H1 (cell line): Measurements from ENCODE around the gene ENPP5. TPM values are rescaled to one million over a fixed set of nuclear protein-coding genes. Genes with fewer than 3 reads are reported as not detected.
"Not testable (repeated sequence)": the region's sequence is repeated elsewhere in the genome, so short reads cannot be mapped to it uniquely, and the experiment has no call there.

Experiments
- CTCF ChIA-PET: fragments of 300-600 bp; sonication (Branson Sonifier 250); formaldehyde crosslinking; loops from one replicate; lab custom pipeline; 2021; ENCODE audit not compliant: partially characterized antibody; lab: Charles Lee
- POLR2A ChIA-PET: fragments of 300-600 bp; sonication (Branson Sonifier 250); formaldehyde crosslinking; loops from one replicate; lab custom pipeline; 2021; ENCODE audit warnings: inconsistent platforms; ENCODE audit not compliant: partially characterized antibody; lab: Charles Lee
- DNase-seq, 2 experiments: peaks; one replicate each; pipeline versions ENCODE4 v3.0.0 to v3.0.0-alpha.2; 2010 to 2022; ENCODE audit warnings: low spot score in 2 of 2, low read depth in 1 of 2, mixed read lengths in 1 of 2
- FAIRE-seq: peaks from 2 replicates; lab custom pipeline; 2011; peaks lifted over from hg19 to GRCh38; lab: Jason Lieb, UNC
- H2AFZ ChIP-seq: 2 replicates; pipeline ENCODE4 v1.8.1; 2012; ENCODE audit warnings: low read length, inconsistent platforms
- H2AK5ac ChIP-seq: 2 replicates; pipeline ENCODE4 v1.6.1; 2013; ENCODE audit warnings: low read depth, low read length
- H2BK120ac ChIP-seq: replicated peaks from 2 replicates; pipeline ENCODE3; 2013; ENCODE audit warnings: low read depth, low read length, inconsistent platforms
- H2BK12ac ChIP-seq: 2 replicates; pipeline ENCODE4 v1.6.1; 2013; ENCODE audit warnings: low read depth, low read length
- H2BK15ac ChIP-seq: 2 replicates; pipeline ENCODE4 v1.6.1; 2013; ENCODE audit warnings: low read length
- H2BK20ac ChIP-seq: 2 replicates; pipeline ENCODE4 v1.6.1; 2013; ENCODE audit warnings: low read length
- H2BK5ac ChIP-seq: 2 replicates; pipeline ENCODE4 v1.6.1; 2013; ENCODE audit warnings: low read depth, low read length
- H3K14ac ChIP-seq: 2 replicates; pipeline ENCODE4 v1.6.1; 2013; ENCODE audit warnings: inconsistent platforms; ENCODE audit not compliant: insufficient read length
- H3K18ac ChIP-seq: 2 replicates; pipeline ENCODE4 v1.6.1; 2013; ENCODE audit warnings: low read length; ENCODE audit errors: extremely low read depth
- H3K23ac ChIP-seq: 2 replicates; pipeline ENCODE4 v1.6.1; 2013; ENCODE audit warnings: inconsistent platforms; ENCODE audit not compliant: insufficient read length
- H3K23me2 ChIP-seq: 2 replicates; pipeline ENCODE4 v1.6.1; 2013; ENCODE audit warnings: low read depth, low read length
- H3K27ac ChIP-seq: 2 replicates; pipeline ENCODE4 v1.6.1; 2011; ENCODE audit warnings: low read depth, low read length, inconsistent platforms
- H3K27me3 ChIP-seq, 4 experiments: replicated peaks in 1 of 4; 1 replicate in 1 of 4; 2 replicates in 3 of 4; pipeline versions ENCODE4 v1.6.1 to v1.8.1; 2011 to 2013; ENCODE audit warnings: low read length in 3 of 4, mild to moderate bottlenecking in 3 of 4, inconsistent platforms in 2 of 4, mixed read lengths in 2 of 4, moderate library complexity in 1 of 4; ENCODE audit not compliant: control insufficient read depth in 3 of 4, insufficient read depth in 3 of 4; ENCODE audit errors: extremely low read depth in 1 of 4
- H3K36me3 ChIP-seq, 4 experiments: 2 replicates each; pipeline versions ENCODE4 v1.6.1 to v1.8.1; 2011 to 2013; ENCODE audit warnings: mild to moderate bottlenecking in 4 of 4, low read length in 3 of 4, moderate library complexity in 2 of 4, control low read depth in 1 of 4, inconsistent platforms in 1 of 4; ENCODE audit not compliant: insufficient read depth in 4 of 4, control insufficient read depth in 2 of 4
- H3K4ac ChIP-seq: replicated peaks from 2 replicates; pipeline ENCODE3; 2013; ENCODE audit warnings: low read length, low read depth, mixed read lengths, inconsistent platforms; ENCODE audit not compliant: insufficient read length
- H3K4me1 ChIP-seq, 4 experiments: replicated peaks in 1 of 4; 1 replicate in 1 of 4; 2 replicates in 3 of 4; pipeline versions ENCODE4 v1.6.1 to v1.8.1; 2011 to 2013; ENCODE audit warnings: low read length in 3 of 4, inconsistent platforms in 2 of 4, mixed read lengths in 1 of 4; ENCODE audit not compliant: insufficient read depth in 4 of 4, control insufficient read depth in 3 of 4
- H3K4me2 ChIP-seq, 2 experiments: 2 replicates each; pipeline versions ENCODE4 v1.6.1 to v1.8.1; 2011 to 2013; ENCODE audit warnings: low read depth in 2 of 2, low read length in 2 of 2, control low read depth in 1 of 2, inconsistent platforms in 1 of 2, mild to moderate bottlenecking in 1 of 2; ENCODE audit not compliant: insufficient read depth in 1 of 2
- H3K4me3 ChIP-seq, 4 experiments: fragments of 200-600, 300-600 bp in 1 of 4; sonication (generic), shearing (Covaris generic), sonication (Bioruptor Twin) in 1 of 4; 2 replicates each; pipeline versions ENCODE4 v1.5.1 to v1.8.1; 2011 to 2016; ENCODE audit warnings: low read length in 4 of 4, low read depth in 3 of 4, control low read depth in 2 of 4, inconsistent platforms in 2 of 4, mild to moderate bottlenecking in 2 of 4, mixed read lengths in 1 of 4, moderate library complexity in 1 of 4; ENCODE audit not compliant: insufficient read depth in 2 of 4; ENCODE audit errors: extremely low read depth in 1 of 4
- H3K56ac ChIP-seq: replicated peaks from 2 replicates; pipeline ENCODE3; 2013; ENCODE audit warnings: low read depth, mild to moderate bottlenecking, mixed read lengths, low read length, inconsistent platforms; ENCODE audit not compliant: insufficient read length
- H3K79me1 ChIP-seq: 2 replicates; pipeline ENCODE4 v1.6.1; 2013; ENCODE audit warnings: low read depth, low read length, control low read depth
- H3K79me2 ChIP-seq, 2 experiments: 2 replicates each; pipeline versions ENCODE4 v1.6.1 to v1.8.1; 2012 to 2013; ENCODE audit warnings: low read length in 2 of 2, mild to moderate bottlenecking in 2 of 2, inconsistent platforms in 1 of 2; ENCODE audit not compliant: insufficient read depth in 2 of 2, control insufficient read depth in 1 of 2
- H3K9ac ChIP-seq, 4 experiments: replicated peaks in 1 of 4; 1 replicate in 1 of 4; 2 replicates in 3 of 4; pipeline versions ENCODE4 v1.6.1 to v1.8.1; 2011 to 2013; ENCODE audit warnings: low read depth in 3 of 4, low read length in 3 of 4, control low read depth in 2 of 4, mild to moderate bottlenecking in 2 of 4, moderate library complexity in 2 of 4, inconsistent platforms in 1 of 4; ENCODE audit errors: extremely low read depth in 1 of 4
- H3K9me3 ChIP-seq, 2 experiments: 2 replicates each; pipeline versions ENCODE4 v1.6.1 to v1.8.1; 2012 to 2013; ENCODE audit warnings: mild to moderate bottlenecking in 2 of 2, moderate library complexity in 2 of 2, control low read depth in 1 of 2, inconsistent platforms in 1 of 2, low read depth in 1 of 2, low read length in 1 of 2, mixed read lengths in 1 of 2; ENCODE audit not compliant: insufficient read depth in 2 of 2
- H4K20me1 ChIP-seq, 2 experiments: replicated peaks in 1 of 2; 2 replicates each; pipeline versions ENCODE3 to v1.8.1; 2011 to 2013; ENCODE audit warnings: inconsistent platforms in 2 of 2, low read length in 2 of 2, mild to moderate bottlenecking in 1 of 2; ENCODE audit not compliant: insufficient read depth in 2 of 2, control insufficient read depth in 1 of 2
- H4K5ac ChIP-seq: 2 replicates; pipeline ENCODE4 v1.6.1; 2013; ENCODE audit warnings: low read length, low read depth, mixed read lengths, inconsistent platforms; ENCODE audit not compliant: insufficient read length
- H4K8ac ChIP-seq: 2 replicates; pipeline ENCODE4 v1.8.0; 2013; ENCODE audit warnings: mild to moderate bottlenecking, moderate library complexity, low read length, inconsistent platforms; ENCODE audit not compliant: insufficient read depth; ENCODE audit errors: extremely low read depth
- H4K91ac ChIP-seq: replicated peaks from 2 replicates; pipeline ENCODE3; 2013; ENCODE audit warnings: low read length, mixed read lengths, inconsistent platforms; ENCODE audit not compliant: insufficient read length
- WGBS, 2 experiments: shearing (Covaris generic) in 1 of 2; methylation state at CpG; one replicate each; pipeline versions ENCODE4 v1.1.6 to v1.1.7; 2013 to 2015; ENCODE audit warnings: low lambda C conversion rate in 2 of 2, mixed read lengths in 2 of 2, inconsistent platforms in 1 of 2, low coverage in 1 of 2, missing lambda C conversion rate in 1 of 2; ENCODE audit not compliant: insufficient replicate concordance in 2 of 2, insufficient coverage in 1 of 2, insufficient read length in 1 of 2; ENCODE audit errors: extremely low coverage in 1 of 2, missing lambda C conversion rate in 1 of 2; 5-methylcytosine and 5-hydroxymethylcytosine counted together
- polyA plus RNA-seq, 7 experiments: library from polyadenylated mRNA; depleted of rRNA in 3 of 7; stranded (reverse) in 5 of 7; unstranded in 2 of 7; fragments of >200 nt in 5 of 7; fragments of 200-250 nt in 2 of 7; gene quantifications; 1 replicate in 5 of 7; 2 replicates in 1 of 7; 4 replicates in 1 of 7; pipeline versions ENCODE4 v1.2.1 to v1.2.3, GENCODE V29; 2011 to 2013; ENCODE audit warnings: missing spikeins in 2 of 7, mixed read lengths in 2 of 7
- total RNA-seq: library from RNA; stranded (reverse); fragmentation: NEBNext Ultra II Directional; extraction: Animal tissue kit (Norgen Biotek cat#: 25700); gene quantifications from 2 replicates; pipeline ENCODE4 v1.2.1, GENCODE V29; 2021

Gene ENPP5
- total and polyA plus RNA-seq, 2 of the 8 experiments (the other 6 are each of a cell fraction or from before 2014, with no cell fraction given): 5.1 to 7.6 TPM

GRCh38 chr6:46119679-46120078 lies 51.1 kb downstream of the ENPP5 start:
- H3K14ac ChIP-seq, H3K23me2 ChIP-seq, H3K4me1 ChIP-seq, H3K4ac ChIP-seq, H2BK5ac ChIP-seq, FAIRE-seq, H3K23ac ChIP-seq, H2BK20ac ChIP-seq, H3K4me3 ChIP-seq, H3K79me1 ChIP-seq, H2BK12ac ChIP-seq, H3K4me2 ChIP-seq, CTCF ChIA-PET, H2AFZ ChIP-seq, DNase-seq, H4K20me1 ChIP-seq, H3K36me3 ChIP-seq, H4K8ac ChIP-seq, H2BK15ac ChIP-seq, H2BK120ac ChIP-seq, H4K91ac ChIP-seq, H2AK5ac ChIP-seq, H3K27me3 ChIP-seq, H3K56ac ChIP-seq, H3K79me2 ChIP-seq, H3K27ac ChIP-seq, H3K9ac ChIP-seq, H3K18ac ChIP-seq, H4K5ac ChIP-seq: not testable (repeated sequence)
- WGBS, 2 experiments: 80% methylated on average over 5 of the region's 5 CpGs; no CpG with 5 or more reads in 1 of the 2 experiments
- peaks cover 5 to 16% of the 10 kb centered on the region in 2 experiments; a peak in 3 of 4 replicates for H3K9me3 ChIP-seq
- POLR2A ChIA-PET: interaction anchor here (1.1 kb wide), 1 partner anchor 10 kb away, joined by 4 read pairs; no protein-coding TSS in a partner anchor
